HG02588 (cell line): Measurements from ENCODE around the gene DNAJA3.

ENCODE experiments used
- ATAC-seq: cut with Tn5 transposase; IDR thresholded peaks from one replicate; pipeline ENCODE4 v1.9.1; 2021; ENCODE audit warnings: mild to moderate bottlenecking, moderate library complexity; ENCODE audit not compliant: unreplicated experiment

The DNAJA3 gene

DNA sequence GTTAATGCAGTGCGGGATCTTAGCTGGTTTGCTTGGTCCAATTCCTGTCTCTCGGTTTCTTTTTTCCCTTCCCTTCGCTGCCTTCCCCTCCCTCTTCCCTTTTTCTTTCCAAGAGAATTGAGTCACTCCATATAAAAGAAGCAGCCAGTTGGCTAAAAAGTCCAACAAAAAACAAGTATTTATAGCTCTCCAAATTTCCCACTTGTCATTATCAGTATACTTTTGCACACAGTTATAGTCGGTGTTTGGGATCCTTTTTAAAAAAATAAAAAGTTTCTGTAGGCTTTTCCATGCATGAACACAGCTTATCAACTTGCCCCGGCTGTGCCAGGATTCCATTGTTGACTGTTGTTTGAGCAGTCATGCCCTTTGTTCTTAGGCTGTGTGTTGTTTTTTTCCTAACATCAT is 75.4 kb downstream of the DNAJA3 start:
- ATAC-seq: no peak

DNA sequence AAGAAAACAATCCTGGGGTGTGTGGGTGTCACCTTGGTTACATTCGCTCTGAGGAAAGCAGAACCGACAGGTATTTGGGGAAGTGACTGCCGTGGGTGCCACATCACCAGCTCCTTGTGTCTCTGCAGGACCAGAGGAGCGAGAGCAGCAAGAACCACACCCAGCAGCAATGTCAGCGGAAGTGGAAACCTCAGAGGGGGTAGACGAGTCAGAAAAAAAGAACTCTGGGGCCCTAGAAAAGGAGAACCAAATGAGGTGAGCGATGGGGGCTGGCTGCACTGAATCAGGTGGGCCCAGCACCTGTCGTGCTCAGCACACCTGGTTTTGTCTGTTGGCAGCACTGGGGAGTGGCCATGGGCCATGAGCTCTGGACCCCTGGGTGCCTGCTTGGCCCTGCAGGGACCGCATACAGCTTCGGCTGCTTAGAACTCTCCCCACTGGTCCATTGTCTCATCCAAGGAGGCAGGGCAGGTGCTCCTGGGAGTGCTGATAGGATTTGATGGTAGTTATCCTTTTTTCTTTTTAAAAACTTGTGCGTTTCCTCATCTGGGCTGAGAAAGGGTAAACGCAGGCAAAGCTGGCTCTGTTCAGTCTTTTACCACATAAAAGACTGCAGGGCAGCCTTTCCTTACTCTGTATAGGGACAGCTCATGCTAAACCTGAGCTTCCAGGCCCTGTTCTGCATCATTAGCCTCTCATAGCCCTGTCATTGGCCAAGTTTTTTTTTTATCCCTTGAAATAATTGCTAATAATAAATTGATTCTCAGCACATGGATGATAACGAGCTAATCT is 79.9 kb downstream of the DNAJA3 start:
- ATAC-seq: peak; percentile 64
